GM19324 (cell line): ENCODE measurements around the gene CARD11.

Source experiments
- ATAC-seq: cut with Tn5 transposase; IDR thresholded peaks from one replicate; pipeline ENCODE4 v1.9.1; 2021; ENCODE audit warnings: mild to moderate bottlenecking, moderate library complexity; ENCODE audit not compliant: unreplicated experiment, low FRiP score

Gene CARD11

DNA sequence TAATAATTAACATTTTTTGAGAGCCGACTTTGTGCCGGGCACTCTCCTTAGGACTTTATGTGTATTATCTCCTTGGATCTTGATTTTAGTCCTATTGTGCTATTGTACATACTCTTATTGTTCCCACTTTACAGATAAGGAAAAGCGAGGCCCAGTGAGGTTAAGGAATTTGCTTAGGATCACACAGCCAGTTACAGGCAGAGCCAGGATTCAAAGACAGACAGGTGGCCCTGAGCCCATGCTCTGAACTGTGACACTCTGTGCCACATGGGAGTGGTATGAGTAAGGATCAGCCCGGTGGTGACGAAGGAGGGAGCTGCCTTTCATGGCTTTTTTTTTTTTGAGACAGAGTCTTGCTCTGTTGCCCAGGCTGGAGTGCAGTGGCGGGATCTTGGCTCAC lies 183.7 kb downstream of the CARD11 start:
- no peak for ATAC-seq

DNA sequence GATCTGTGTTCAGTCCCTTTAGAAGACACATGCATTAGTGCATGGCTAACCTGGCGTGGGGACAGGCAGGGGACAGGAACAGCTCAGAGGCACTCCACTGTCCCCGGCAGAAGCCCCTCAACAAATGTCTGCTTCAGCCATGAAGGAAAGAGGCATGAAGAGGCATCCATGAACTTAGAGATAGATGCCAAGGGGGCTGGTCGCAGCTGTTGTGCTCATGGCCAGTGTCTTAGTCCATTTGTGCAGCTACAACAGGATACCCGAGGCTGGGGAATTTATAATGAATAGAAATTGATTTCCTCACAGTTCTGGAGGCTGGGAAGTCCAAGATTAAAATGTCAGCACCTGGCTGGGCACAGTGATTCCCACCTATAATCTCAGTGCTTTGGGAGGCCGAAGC lies 185.0 kb downstream of the CARD11 start:
- no peak for ATAC-seq

DNA sequence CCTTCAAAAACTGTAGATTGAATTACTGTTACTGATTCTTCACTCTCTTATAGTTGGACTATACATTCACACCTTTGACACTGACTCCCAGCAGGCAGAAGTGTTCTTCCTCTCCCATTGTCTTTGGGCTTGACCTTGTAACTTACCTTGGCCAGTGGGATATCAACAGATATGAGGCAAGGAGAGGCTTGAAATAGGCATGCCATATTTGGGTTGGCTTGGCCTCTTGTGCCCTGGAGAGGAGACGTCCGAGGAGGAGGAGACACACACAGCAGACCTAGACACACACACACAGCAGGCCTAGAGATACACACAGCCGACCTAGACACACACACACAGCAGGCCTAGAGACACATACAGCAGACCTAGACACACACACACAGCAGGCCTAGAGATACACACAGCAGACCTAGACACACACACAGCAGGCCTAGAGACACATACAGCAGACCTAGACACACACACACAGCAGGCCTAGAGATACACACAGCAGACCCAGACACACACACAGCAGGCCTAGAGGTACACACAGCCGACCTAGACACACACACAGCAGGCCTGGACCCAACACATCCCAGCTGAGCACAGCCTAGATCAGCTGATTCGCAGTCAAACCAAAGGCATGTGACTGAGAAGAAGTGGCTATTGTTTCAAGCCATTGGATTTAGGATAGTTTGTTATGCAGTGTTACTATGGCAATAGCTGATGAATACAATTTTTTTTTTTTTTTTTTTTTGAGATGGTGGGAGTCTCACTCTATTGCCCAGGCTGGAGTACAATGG lies 187.1 kb downstream of the CARD11 start:
- ATAC-seq, result no peak
